ENCODE data around the gene RELL2.

Gene RELL2

DNA sequence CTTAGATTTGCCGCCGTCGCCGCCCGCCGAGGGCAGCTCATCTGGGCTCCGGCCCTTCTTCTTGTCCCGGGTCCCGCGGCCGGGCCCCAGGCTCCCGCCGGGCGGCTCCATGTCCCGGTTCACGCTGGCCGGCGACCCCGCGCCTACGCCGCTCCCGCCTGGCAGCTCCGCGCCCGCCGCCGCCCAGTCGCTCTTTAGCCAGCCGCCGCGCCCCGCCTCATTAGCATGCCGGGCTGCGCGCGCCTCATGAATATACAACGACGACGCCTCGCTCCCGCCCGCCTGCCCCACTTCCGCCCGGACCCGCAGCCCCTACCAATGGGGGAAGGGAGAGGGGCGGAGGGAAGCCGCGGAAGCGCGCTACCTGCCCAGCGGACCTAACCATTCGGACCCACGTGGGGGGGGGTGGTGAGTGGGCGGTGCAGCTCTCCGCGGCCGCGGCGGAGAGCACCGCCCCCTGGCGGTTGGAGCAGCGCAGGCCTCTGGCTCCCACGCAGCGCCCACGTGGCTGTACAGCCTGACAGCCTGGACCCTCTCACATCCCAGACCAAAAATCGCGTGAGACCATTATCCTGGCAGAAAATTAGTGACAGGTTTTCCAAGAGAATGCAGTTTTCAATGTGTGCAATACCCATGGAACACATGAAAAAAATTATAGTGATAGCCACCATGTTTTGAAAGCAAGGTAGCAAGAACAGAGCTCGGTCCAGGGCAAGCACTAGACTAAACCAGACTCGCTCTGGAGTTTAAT, 17.8 kb upstream of the RELL2 start, which contains the start of gene DIAPH1:
Gene DIAPH1, minus strand, starts transcription at position 197 of the 751 bp plus-strand sequence. Its CDS starts 86 bp downstream, at position 111.
- DNase-seq (ENCODE audit: low spot score) = peak; percentile 97

- no peak for DNase-seq (ENCODE audit: low spot score)
Observed at GRCh38 chr5:141623186-141623585, 13.6 kb upstream of the RELL2 start.

GRCh38 chr5:141623611-141624010, 13.2 kb upstream of the RELL2 start:
- no peak for DNase-seq (ENCODE audit: low spot score)

- no peak for DNase-seq (ENCODE audit: low spot score)
Observed at GRCh38 chr5:141628175-141628788, 8.5 kb upstream of the RELL2 start.

DNA sequence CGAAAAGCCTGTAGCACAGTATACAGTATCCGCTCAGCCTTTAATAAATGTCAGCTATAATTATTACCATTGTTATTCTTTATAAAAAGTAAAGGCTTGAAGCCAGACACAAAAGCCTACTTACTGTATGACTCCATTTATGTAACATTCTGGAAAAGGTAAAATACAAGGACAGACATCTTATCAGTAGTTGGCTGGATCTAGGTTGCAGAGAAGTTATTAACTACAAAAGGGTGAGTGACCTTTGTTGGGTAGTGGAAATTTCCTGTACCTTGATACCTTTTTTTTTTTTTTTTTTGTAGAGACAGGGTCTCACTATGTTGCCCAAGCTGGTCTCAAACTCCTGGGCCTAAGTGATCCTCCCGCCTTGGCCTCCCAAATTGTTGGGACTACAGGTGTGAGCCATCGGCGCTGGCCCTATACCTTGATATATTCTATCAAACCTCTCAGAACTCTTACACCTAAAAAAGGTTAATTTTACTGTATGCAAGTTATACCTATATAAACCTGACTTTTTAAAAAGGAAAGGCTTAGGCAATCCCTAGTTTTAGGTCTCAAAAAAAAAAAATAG, 6.1 kb upstream of the RELL2 start:
- DNase-seq (ENCODE audit: low spot score) = no peak

GRCh38 chr5:141632650-141633049, 4.1 kb upstream of the RELL2 start:
- DNase-seq (ENCODE audit: low spot score) = no peak

DNA sequence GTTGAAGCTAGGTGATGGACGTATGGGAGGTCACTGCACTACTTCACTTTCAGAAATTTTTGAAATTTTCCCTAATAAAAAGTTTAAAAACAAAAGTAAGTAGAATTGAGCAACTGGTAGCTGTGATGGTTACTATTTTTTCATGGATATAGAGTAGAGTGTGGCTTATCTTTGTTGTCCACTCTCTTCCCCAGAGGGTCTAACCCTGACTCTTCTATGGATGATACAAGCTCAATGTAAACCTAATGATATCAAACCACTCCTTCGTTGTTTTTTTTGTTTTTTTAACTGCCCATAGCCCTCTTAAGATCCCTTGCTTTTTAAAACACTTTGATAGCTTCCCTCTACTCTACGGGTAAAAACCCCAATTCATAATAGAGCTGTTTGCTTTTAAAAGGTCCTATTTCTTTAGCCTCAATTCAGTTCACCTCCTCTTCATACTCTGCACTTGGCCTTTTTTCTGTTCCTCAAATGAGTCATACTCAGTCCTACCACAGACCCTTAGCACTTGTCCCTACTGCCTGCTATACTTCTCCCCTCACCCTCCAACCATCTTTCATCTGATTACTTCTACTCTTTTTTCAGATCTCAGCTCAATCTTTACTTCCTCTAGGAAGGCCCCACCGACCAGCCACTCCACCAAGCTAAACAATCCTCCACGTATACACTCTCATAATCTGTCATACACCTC, 2.8 kb upstream of the RELL2 start:
- DNase-seq (ENCODE audit: low spot score) = no peak

GRCh38 chr5:141634720-141635119, 2.1 kb upstream of the RELL2 start:
- DNase-seq (ENCODE audit: low spot score) = no peak

- no peak for DNase-seq (ENCODE audit: low spot score)
Observed at GRCh38 chr5:141635646-141636045, 1.2 kb upstream of the RELL2 start.

DNA sequence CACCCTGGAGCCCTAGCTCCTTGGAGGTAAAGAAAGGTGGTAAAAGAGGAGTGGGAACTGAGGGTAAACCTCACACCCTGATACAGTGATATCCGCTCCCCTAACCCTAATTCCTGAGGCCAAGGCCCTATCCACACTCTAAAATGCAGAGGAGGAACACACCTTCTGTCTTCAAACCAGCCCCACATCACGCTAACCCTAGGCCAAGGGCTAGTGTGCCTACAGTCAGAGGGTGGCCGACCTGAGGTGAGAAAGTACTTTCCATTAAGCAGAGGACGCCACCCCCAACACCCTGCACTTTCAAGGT, 738 bp upstream of the RELL2 start:
- DNase-seq (ENCODE audit: low spot score) = no peak

DNA sequence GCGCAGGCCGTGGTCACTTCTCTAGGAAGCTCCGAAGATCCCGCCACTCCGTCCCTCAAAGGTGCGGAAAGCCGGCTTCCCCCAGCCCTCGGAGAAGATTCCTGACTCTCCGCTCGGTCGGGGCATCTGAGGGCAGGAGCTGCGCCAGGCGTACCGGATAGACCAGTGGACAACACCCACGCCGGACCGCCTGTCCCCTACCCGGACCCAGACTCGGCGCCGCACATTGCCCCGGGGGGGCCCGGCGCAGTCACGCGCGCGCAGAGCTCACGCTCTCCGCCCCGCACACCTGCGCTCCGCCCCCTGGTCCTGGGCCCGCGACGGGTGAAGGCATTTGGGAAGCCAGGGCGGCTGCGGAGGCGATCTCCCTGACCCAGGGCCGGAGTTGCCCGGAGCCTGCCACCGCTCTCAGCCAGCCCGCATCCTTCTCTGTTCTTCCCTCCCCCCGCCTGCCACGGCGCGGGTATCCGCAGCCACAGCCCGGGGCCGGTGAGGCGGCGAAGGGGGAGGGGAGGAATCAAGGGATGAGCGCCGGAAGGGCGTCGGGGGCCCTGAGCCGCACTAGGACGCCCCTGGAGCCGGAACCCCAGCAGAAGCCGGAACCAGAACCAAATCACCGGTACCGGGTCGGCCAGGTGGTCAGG, 448 bp downstream of the RELL2 start:
- DNase-seq (ENCODE audit: low spot score) = peak; percentile 72

GRCh38 chr5:141637767-141638419, 1.1 kb downstream of the RELL2 start:
- peak; percentile 87 for DNase-seq (ENCODE audit: low spot score)

GRCh38 chr5:141638771-141639170, 2.0 kb downstream of the RELL2 start:
- DNase-seq (ENCODE audit: low spot score) = no peak

DNA sequence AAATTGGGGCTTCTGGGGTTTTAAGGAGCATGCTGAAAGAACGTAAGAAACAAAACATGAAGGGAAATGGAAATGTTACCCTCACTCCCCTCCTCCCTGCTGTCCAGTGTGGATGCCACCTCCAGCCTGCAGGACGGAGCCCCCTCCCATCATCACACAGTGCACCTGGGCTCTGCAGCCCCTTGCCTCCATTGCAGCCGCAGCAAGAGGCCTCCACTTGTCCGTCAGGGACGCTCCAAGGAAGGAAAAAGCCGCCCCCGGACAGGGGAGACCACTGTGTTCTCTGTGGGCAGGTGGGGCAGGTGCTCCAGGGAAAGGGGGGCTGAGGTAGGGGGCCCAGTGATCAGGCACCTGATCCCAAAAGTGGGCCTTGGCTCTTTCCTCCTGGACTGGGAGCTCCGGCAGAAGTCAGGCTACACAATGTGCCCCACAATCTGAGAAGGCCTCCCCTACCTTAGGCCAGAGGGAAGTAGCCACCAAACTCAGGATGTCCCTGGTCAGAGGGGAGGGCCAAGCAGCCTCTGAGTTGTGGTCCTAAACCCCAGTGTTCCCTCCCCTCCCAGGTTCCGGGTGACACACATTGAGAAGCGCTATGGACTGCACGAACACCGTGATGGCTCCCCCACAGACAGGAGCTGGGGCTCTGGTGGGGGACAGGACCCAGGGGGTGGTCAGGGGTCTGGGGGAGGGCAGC, 2.7 kb downstream of the RELL2 start:
- DNase-seq (ENCODE audit: low spot score) = no peak

DNA sequence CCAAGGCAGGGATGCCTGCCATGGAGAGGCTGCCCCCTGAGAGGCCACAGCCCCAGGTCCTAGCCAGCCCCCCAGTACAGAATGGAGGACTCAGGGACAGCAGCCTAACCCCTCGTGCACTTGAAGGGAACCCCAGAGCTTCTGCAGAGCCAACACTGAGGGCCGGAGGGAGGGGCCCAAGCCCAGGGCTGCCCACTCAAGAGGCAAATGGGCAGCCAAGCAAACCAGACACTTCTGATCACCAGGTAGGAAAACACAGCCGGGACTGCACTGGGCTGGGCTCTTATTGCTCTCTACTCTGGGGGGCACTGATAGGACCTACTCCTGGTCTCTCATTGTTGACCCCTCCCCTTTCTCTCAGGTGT, 3.2 kb downstream of the RELL2 start:
- no peak for DNase-seq (ENCODE audit: low spot score)

GRCh38 chr5:141640698-141641097, 3.9 kb downstream of the RELL2 start:
- no peak for DNase-seq (ENCODE audit: low spot score)

DNA sequence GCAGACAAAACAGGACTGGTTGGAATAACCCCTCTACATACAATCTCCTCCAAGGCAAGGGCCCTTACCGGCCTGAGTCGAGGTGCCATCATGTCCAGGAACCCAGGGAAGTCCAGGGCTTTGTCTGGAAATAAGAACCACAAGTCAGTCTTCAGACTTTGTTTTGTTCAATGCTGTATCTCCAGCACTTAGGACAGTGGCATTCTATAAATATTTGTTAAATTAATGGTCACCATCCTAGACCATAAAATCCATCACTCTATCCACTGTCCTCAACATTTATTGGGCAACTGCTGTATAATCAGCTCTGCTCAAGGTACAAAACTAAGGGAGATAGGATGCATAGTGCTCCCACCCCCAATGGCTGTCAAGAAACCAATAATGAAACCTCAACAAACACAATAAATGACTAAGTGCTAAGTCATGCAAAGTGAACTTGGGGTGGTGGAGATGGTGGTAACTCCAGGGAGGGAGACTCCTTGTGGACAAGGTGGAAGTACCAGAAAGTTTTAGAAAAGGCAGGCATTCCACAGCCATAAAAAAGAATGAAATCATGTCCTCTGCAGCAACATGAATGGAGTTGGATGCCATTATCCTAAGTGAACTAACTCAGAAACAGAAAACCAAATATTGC, 5.0 kb downstream of the RELL2 start:
- peak; percentile 24 for DNase-seq (ENCODE audit: low spot score)

DNA sequence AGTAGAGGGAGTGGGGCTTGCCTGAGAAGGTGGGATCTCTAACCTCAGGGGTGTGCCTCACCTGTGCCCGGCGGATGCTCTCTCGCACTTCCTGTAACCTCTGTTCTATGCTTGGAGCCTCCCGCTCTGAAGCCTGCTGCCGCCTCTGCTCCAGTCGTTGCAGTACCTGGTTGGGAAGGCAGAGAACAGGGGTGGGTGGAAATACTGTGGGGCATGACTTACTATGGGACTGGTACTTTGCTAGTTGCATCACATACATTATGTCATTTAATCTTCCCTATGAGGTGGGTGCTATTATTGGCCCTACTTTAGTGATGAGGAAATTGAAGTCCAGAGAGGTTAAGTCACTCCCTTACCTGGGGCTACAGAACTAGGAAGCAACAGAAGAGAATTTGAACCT, 9.2 kb downstream of the RELL2 start:
- DNase-seq (ENCODE audit: low spot score) = no peak

GRCh38 chr5:141647242-141647641, 10.4 kb downstream of the RELL2 start:
- DNase-seq (ENCODE audit: low spot score) = no peak

- DNase-seq (ENCODE audit: low spot score) = no peak
Observed at GRCh38 chr5:141647851-141648250, 11.1 kb downstream of the RELL2 start.

Data from NAMALWA (cell line).